PC-3 (cell line): ENCODE data around the gene PSMF1. TPM values are rescaled to one million over a fixed set of nuclear protein-coding genes. Genes with fewer than 3 reads are reported as not detected.

Source experiments
- ATAC-seq: fragments of 200-7000 bp; cut with Tn5 transposase; 2 replicates; pipeline ENCODE4 v1.9.1; 2020; ENCODE audit warnings: mild to moderate bottlenecking, moderate library complexity
- BruUV-seq: library from RNA; stranded (reverse); fragments of 400-500 nt; replicated peaks from 2 replicates; lab custom pipeline; 2021; lab: Mats Ljungman, UMichigan
- CTCF ChIA-PET: fragments of 300-600 bp; sonication (Branson Sonifier 250); formaldehyde crosslinking; loops from one replicate; lab custom pipeline; 2022; ENCODE audit warnings: antibody characterized with exemption; lab: Charles Lee
- POLR2A ChIA-PET: fragments of 300-600 bp; sonication (Branson Sonifier 250); formaldehyde crosslinking; loops from one replicate; lab custom pipeline; 2022; ENCODE audit warnings: antibody characterized with exemption; ENCODE audit not compliant: unreplicated experiment; lab: Charles Lee
- DNase-seq: peaks from one replicate; pipeline ENCODE4 v3.0.0-alpha.2; 2015
- H2AFZ ChIP-seq: fragments of 300-600 bp; sonication (generic); 2 replicates; pipeline ENCODE4 v1.6.0; 2016; ENCODE audit warnings: antibody characterized with exemption, low read length
- H3F3A ChIP-seq: fragments of 300-600 bp; sonication (generic); one replicate; pipeline ENCODE4 v1.6.0; 2017; ENCODE audit warnings: antibody characterized with exemption, low read length, control low read depth, mild to moderate bottlenecking; ENCODE audit not compliant: unreplicated experiment
- H3K27ac ChIP-seq: fragments of 300-600 bp; sonication (generic); 2 replicates; pipeline ENCODE4 v1.5.1; 2016; ENCODE audit warnings: mild to moderate bottlenecking, low read length
- H3K27me3 ChIP-seq: fragments of 300-600 bp; sonication (generic); 2 replicates; pipeline ENCODE4 v1.6.1; 2016; ENCODE audit warnings: low read length, mixed read lengths
- H3K36me3 ChIP-seq: fragments of 300-600 bp; sonication (generic); 2 replicates; pipeline ENCODE4 v1.6.1; 2016; ENCODE audit warnings: low read depth, mixed run types, low read length, mixed read lengths
- H3K4me1 ChIP-seq: fragments of 300-600 bp; sonication (generic); 2 replicates; pipeline ENCODE4 v1.5.1; 2016; ENCODE audit warnings: low read length; ENCODE audit not compliant: insufficient read depth
- H3K4me2 ChIP-seq: fragments of 300-600 bp; sonication (generic); 2 replicates; pipeline ENCODE4 v1.6.0; 2016; ENCODE audit warnings: low read length
- H3K4me3 ChIP-seq: fragments of 300-600 bp; sonication (generic); 2 replicates; pipeline ENCODE4 v1.5.1; 2016; ENCODE audit warnings: mild to moderate bottlenecking, low read length, mixed read lengths
- H3K79me2 ChIP-seq: fragments of 300-600 bp; sonication (generic); 2 replicates; pipeline ENCODE4 v1.6.1; 2017; ENCODE audit warnings: low read length, mixed read lengths
- H3K9ac ChIP-seq: fragments of 300-600 bp; sonication (generic); 2 replicates; pipeline ENCODE4 v1.6.0; 2016; ENCODE audit warnings: mild to moderate bottlenecking, low read length
- H3K9me2 ChIP-seq: fragments of 300-600 bp; sonication (generic); replicated peaks from 2 replicates; pipeline ENCODE4 v1.6.1; 2016; ENCODE audit warnings: mixed run types, low read length, mixed read lengths
- H3K9me3 ChIP-seq: fragments of 300-600 bp; sonication (generic); 2 replicates; pipeline ENCODE4 v1.6.1; 2016; ENCODE audit warnings: low read length, mixed read lengths
- H4K20me1 ChIP-seq: fragments of 300-600 bp; sonication (generic); 2 replicates; pipeline ENCODE4 v1.6.1; 2016; ENCODE audit warnings: low read length, mixed read lengths
- CTCF ChIP-seq: fragments of 300-600 bp; sonication (generic); conservative IDR thresholded peaks from 2 replicates; pipeline ENCODE4 v1.5.1; 2017; ENCODE audit warnings: antibody characterized with exemption, low read depth, mild to moderate bottlenecking, low read length
- EZH2 ChIP-seq: fragments of 300-600 bp; sonication (generic); IDR thresholded peaks from one replicate; pipeline ENCODE4 v1.6.1; 2017; ENCODE audit warnings: antibody characterized with exemption, mild to moderate bottlenecking, low read length; ENCODE audit not compliant: unreplicated experiment
- EZH2phosphoT487 ChIP-seq: fragments of 300-600 bp; sonication (generic); IDR thresholded peaks from 2 replicates; pipeline ENCODE4 v1.6.1; 2018; ENCODE audit warnings: mild to moderate bottlenecking, antibody characterized with exemption, low read length, borderline replicate concordance
- intact Hi-C: fragments of 100-400 bp; cut with micrococcal nuclease; formaldehyde crosslinking; loops from 2 replicates; pipeline ENCODE4 v1.9.0; 2023
- total RNA-seq: library from RNA; depleted of rRNA; stranded (reverse); fragments of >200 nt; gene quantifications from 2 replicates; pipeline ENCODE4 v1.2.3, GENCODE V29; 2014

PSMF1 gene
- total RNA-seq, 1 experiment from 2014 or later, result 60.8 TPM

GRCh38 chr20:1171461-1172093 lies 53.2 kb downstream of the PSMF1 start:
- Histone ChIP-seq H3K9me3 (no peaks in the 10 kb centered on the region), H3K9me2 (no peaks in the 10 kb centered on the region), H3K9ac (no peak overlapping the region), H3K4me1 (no peaks in the 10 kb centered on the region), H3K79me2 (no peaks in the 10 kb centered on the region), H3K27me3 (no peaks in the 10 kb centered on the region), H3K4me2 (no peak overlapping the region), H3F3A (no peaks in the 10 kb centered on the region), H2AFZ (no peak overlapping the region), H3K36me3 (peaks cover 46% of the 10 kb centered on the region), H3K27ac (no peak overlapping the region), H3K4me3 (no peak overlapping the region), H4K20me1 (no peaks in the 10 kb centered on the region; the same call in 1 of the 2 replicates)
- ATAC-seq (no peak), DNase-seq (peak; percentile 26)
- intact Hi-C loops, result no loop called here
- no TSS peak for BruUV-seq
- POLR2A ChIA-PET, result no interaction called here
- TF ChIP-seq CTCF (no peak), EZH2 (no peak), EZH2phosphoT487 (no peak)
- CTCF ChIA-PET, result no interaction called here

GRCh38 chr20:1173698-1174097 lies 55.3 kb downstream of the PSMF1 start:
- Histone ChIP-seq H3K27me3 (no peaks in the 10 kb centered on the region), H4K20me1 (no peaks in the 10 kb centered on the region; the same call in 1 of the 2 replicates), H3K79me2 (no peaks in the 10 kb centered on the region), H3K4me2 (no peak overlapping the region), H3K36me3 (peaks cover 25% of the 10 kb centered on the region), H3K9ac (no peak overlapping the region), H3F3A (no peaks in the 10 kb centered on the region), H3K4me1 (no peaks in the 10 kb centered on the region), H3K4me3 (no peak overlapping the region), H3K9me2 (no peaks in the 10 kb centered on the region), H3K9me3 (no peaks in the 10 kb centered on the region), H3K27ac (no peak overlapping the region), H2AFZ (no peak overlapping the region)
- no TSS peak for BruUV-seq
- TF ChIP-seq CTCF (no peak), EZH2phosphoT487 (no peak), EZH2 (no peak)
- DNase-seq (no peak), ATAC-seq (no peak)
- intact Hi-C loops, result no loop called here
- ChIA-PET POLR2A (no interaction called here), CTCF (no interaction called here)

DNA sequence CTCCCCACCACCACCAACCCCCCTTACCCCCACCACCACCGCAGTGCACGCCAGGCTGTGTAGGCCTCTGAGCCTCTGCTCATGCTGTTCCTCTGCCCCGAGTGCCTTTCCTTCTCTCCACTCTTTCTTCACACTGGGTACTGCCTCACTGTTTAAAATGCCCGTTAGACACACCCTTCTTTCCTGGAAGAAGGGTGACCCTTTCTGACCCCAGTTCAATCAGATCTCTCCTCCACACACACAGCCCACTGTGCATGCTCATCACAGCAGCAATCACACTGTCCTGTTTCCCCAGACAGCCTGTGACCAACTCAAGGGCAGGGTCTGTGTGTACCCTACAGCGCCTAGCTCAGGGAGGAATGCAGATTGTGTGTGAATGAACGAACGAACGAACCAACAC lies 56.4 kb downstream of the PSMF1 start:
- Histone ChIP-seq H4K20me1 (no peaks in the 10 kb centered on the region; the same call in 1 of the 2 replicates), H3K4me2 (no peak overlapping the region), H3K9me3 (no peaks in the 10 kb centered on the region), H3K9ac (no peak overlapping the region), H3K27me3 (no peaks in the 10 kb centered on the region), H3K9me2 (no peaks in the 10 kb centered on the region), H3K27ac (no peak overlapping the region), H3K36me3 (peaks cover 14% of the 10 kb centered on the region; the same call in 1 of the 2 replicates), H2AFZ (no peak overlapping the region), H3F3A (no peaks in the 10 kb centered on the region), H3K4me3 (no peak overlapping the region), H3K4me1 (no peaks in the 10 kb centered on the region), H3K79me2 (no peaks in the 10 kb centered on the region)
- ChIA-PET POLR2A (interaction anchor here (0.6 kb wide), 1 partner anchor 47 kb away, joined by 3 read pairs; no protein-coding TSS in a partner anchor), CTCF (no interaction called here)
- BruUV-seq, result no TSS peak
- intact Hi-C loops, result no loop called here
- DNase-seq, result no peak
- ATAC-seq, result no peak
- no peak for TF ChIP-seq CTCF
- TF ChIP-seq EZH2phosphoT487, result no peak
- TF ChIP-seq EZH2, result no peak
